ENCODE measurements around the gene EFHD1. TPM values are rescaled to one million over a fixed set of nuclear protein-coding genes. Genes with fewer than 3 reads are reported as not detected.
A peak's percentile ranks its signal among the peaks of the same experiment; 100 is the strongest.

The EFHD1 gene
- total and polyA plus RNA-seq, 2 of the 13 experiments (the other 11 are each of a cell fraction or from before 2014, with no cell fraction given), result 0.09 TPM; not detected in 1

DNA sequence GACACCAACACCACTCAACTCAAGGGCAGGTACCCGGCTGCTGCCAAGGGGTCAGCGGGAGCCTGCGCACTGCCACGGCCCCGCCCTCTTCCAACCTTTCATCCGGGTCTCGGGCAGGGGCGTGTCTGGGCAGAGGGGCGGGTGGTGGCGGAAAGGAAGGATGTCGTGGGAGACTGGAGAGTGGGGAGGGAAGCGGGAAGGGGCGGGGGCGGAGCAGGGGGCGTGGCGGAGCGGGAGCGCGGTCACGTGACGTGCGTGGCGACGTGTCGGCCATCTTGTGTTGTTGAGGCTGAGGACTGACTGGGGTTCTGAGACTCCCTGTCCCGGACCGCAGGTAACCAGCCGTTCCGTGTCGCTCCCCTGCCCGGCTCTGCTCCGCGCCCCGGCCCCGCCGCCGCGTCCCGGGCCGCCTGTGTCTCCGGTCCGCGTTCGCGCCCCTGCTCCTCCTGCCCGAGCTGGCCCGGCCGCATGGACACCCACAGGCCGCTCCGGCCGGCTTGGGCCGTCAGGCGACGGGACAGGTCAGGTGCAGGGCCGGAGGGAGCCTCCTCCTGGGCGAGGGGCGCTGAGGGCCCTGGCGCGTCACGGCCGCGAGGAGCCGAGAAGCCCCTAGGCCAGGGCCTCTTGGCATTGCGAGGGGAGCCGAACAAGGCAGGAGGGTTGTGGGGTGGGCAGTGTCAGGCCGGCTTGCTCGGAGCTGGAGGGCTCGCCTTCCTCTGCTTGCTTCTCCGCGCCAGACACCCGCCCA is 63.8 kb downstream of the EFHD1 start, which contains the start of gene GIGYF2 (continued):
- TF ChIP-seq THRA (CRISPR knock-in tag; IDR thresholded peaks at IDR 0.05; ENCODE audit: borderline replicate concordance) (peak; percentile 29; the same call in 1 of the 2 replicates), KDM1A (CRISPR knock-in tag; IDR thresholded peaks at IDR 0.05) (no peak), NFRKB (IDR thresholded peaks at IDR 0.05) (peak; percentile 62), PRDM4 (CRISPR knock-in tag; IDR thresholded peaks at IDR 0.05; ENCODE audit: borderline replicate concordance) (no peak), KLF6 (CRISPR knock-in tag; IDR thresholded peaks at IDR 0.05) (peak; percentile 86), NFIC (IDR thresholded peaks at IDR 0.05; ENCODE audit: low read length) (no peak), ADNP (CRISPR knock-in tag; IDR thresholded peaks at IDR 0.05) (no peak), KDM5B (CRISPR knock-in tag; IDR thresholded peaks at IDR 0.05; ENCODE audit: borderline replicate concordance) (peak; percentile 98), EEA1 (CRISPR knock-in tag; IDR thresholded peaks at IDR 0.05; ENCODE audit: borderline replicate concordance) (peak; percentile 95; the same call in 1 of the 2 replicates), TFDP1 (CRISPR knock-in tag; IDR thresholded peaks at IDR 0.05; ENCODE audit: borderline replicate concordance) (peak; percentile 77), HDAC6 (IDR thresholded peaks at IDR 0.05; ENCODE audit: low read depth, low read length) (no peak), ZMAT3 (CRISPR knock-in tag; conservative IDR thresholded peaks at IDR 0.05) (peak; percentile 56), E2F2 (CRISPR knock-in tag; IDR thresholded peaks at IDR 0.05; ENCODE audit: borderline replicate concordance) (no peak; the same call in 1 of the 2 replicates), ATAD3A (CRISPR knock-in tag; IDR thresholded peaks at IDR 0.05) (no peak), KAT2B (IDR thresholded peaks at IDR 0.05; ENCODE audit: borderline replicate concordance, low read depth, low read length) (no peak), GABPB1 (CRISPR knock-in tag; IDR thresholded peaks at IDR 0.05) (peak; percentile 79), ZNF180 (CRISPR knock-in tag; IDR thresholded peaks at IDR 0.05; ENCODE audit: borderline replicate concordance, low read depth) (no peak; the same call in 1 of the 2 replicates), ELF1 (CRISPR knock-in tag; IDR thresholded peaks at IDR 0.05) (peak; percentile 75), TEAD2 (CRISPR knock-in tag; IDR thresholded peaks at IDR 0.05) (no peak), KAT7 (CRISPR knock-in tag; IDR thresholded peaks at IDR 0.05; ENCODE audit: borderline replicate concordance) (peak; percentile 97), HNRNPUL1 (IDR thresholded peaks at IDR 0.05; ENCODE audit: low read depth, low read length) (no peak)
- TF ChIP-seq, protein P1, sequence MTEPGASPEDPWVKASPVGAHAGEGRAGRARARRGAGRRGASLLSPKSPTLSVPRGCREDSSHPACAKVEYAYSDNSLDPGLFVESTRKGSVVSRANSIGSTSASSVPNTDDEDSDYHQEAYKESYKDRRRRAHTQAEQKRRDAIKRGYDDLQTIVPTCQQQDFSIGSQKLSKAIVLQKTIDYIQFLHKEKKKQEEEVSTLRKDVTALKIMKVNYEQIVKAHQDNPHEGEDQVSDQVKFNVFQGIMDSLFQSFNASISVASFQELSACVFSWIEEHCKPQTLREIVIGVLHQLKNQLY (CRISPR knock-in tag; IDR thresholded peaks at IDR 0.05), result 0 out of 2 replicates have a peak, but pooled peaks have one; percentile 1

Measured in HepG2 (cell line).